HG03175 (cell line): ENCODE measurements around the gene MBNL1.
A peak's percentile ranks its signal among the peaks of the same experiment; 100 is the strongest.

ENCODE experiments used
- ATAC-seq: cut with Tn5 transposase; IDR thresholded peaks from one replicate; pipeline ENCODE4 v1.9.1; 2021; ENCODE audit warnings: mild to moderate bottlenecking, moderate library complexity; ENCODE audit not compliant: unreplicated experiment

MBNL1 gene, protein sequence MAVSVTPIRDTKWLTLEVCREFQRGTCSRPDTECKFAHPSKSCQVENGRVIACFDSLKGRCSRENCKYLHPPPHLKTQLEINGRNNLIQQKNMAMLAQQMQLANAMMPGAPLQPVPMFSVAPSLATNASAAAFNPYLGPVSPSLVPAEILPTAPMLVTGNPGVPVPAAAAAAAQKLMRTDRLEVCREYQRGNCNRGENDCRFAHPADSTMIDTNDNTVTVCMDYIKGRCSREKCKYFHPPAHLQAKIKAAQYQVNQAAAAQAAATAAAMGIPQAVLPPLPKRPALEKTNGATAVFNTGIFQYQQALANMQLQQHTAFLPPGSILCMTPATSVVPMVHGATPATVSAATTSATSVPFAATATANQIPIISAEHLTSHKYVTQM

GRCh38 chr3:152268555-152269055, at the start of gene MBNL1:
Gene MBNL1 (plus strand): TSS chr3:152268929. CDS start chr3:152300194, 31,265 bp downstream.
- peak; percentile 74 for ATAC-seq

- ATAC-seq = no peak
These were observed 49.5 kb upstream of the MBNL1 start for GRCh38 chr3:152219216-152219615.

GRCh38 chr3:152219769-152220255, 48.9 kb upstream of the MBNL1 start:
- no peak for ATAC-seq

DNA sequence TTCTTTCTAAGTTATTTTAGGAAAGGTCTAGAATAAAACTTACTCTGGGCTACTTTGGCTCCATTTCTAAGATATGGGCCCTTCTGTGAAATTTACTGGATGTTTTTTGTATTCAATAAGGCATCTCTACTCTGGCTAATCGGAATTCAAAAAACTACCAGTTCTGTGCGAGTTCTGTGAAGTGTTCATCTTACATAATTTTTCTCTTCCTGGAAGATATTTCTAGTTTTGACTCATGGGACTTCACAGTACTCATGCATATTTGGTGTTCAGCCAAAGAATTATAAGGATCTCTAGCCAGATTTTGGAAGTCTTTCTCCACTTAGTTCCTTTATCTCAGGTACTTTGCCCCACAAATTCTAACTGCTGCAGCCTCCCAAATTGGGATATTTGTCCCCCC, 46.4 kb upstream of the MBNL1 start:
- ATAC-seq = no peak

DNA sequence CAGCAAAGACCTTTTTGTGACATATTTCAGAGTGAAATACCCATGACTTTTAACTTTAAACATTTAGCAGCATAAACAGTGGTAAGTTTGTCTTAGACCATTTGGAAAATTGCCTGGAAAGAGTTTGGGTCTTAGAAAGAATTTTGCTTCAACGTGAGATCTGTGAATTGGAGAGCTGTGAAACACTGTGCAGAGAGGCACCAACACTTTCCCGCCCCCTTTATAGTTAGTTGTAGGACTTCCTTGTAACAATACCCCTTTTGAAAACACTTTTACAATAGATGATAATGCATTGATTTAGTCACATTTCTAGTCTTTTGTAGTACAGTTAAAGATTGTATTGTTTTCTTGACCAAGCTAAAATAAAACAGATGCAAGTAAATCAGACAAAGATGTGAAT, 43.5 kb upstream of the MBNL1 start:
- ATAC-seq = no peak

GRCh38 chr3:152226176-152226575, 42.6 kb upstream of the MBNL1 start:
- no peak for ATAC-seq

- ATAC-seq = no peak
These were observed 41.7 kb upstream of the MBNL1 start for GRCh38 chr3:152227027-152227426.

DNA sequence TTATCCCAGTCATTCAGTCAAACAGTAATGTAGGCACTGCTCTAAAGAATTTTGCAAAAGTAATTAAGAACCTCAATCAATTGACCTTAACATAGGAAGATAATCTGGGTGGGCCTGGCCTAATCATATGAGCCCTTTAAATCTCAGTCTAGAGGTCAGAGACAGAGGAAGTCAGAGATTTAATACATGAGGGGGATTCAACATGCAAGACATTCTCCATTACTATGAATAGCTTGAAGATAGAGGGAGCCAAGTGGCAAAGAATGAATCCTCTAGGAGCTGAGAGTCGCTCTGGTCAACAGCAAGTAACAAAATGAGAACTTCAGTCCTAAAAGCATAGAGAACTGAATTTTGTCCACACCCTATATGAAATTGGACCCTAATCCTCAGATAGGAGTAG, 39.0 kb upstream of the MBNL1 start:
- ATAC-seq = no peak

DNA sequence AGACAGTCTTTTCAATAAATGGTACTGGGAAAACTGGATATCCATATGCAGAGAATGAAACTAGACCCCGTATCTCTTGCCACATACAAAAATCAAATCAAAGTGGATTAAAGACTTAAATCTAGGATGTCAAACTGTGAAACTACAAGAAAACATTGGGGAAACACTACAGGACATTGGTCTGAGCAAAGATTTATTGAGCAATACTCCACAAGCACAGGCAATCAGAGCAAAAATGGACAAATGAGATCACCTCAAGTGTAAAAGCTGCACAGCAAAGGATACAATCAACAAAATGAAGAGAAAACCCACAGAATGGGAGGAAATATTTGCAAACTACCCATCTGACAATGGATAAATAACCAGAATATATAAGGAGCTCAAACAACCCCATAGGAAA, 38.4 kb upstream of the MBNL1 start:
- no peak for ATAC-seq

GRCh38 chr3:152232001-152232400, 36.7 kb upstream of the MBNL1 start:
- no peak for ATAC-seq

DNA sequence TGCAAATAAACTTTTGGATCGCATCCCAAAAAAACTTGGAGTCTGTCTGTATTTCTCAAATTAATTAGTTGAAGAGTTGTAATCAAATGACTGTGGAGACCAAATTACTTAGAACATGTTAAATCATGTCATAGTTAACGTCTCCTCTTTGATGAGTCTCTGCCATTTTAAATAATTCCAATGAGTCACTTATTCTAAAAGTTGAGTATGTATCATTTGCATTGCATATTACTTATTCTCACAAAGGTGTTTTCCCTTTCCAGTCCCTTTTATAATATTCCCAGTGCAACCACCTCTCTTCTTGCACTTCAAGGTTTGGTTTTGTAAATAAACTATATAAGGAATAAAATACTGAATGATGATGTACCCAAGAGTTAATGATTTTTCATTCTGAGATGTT, 36.0 kb upstream of the MBNL1 start:
- no peak for ATAC-seq

DNA sequence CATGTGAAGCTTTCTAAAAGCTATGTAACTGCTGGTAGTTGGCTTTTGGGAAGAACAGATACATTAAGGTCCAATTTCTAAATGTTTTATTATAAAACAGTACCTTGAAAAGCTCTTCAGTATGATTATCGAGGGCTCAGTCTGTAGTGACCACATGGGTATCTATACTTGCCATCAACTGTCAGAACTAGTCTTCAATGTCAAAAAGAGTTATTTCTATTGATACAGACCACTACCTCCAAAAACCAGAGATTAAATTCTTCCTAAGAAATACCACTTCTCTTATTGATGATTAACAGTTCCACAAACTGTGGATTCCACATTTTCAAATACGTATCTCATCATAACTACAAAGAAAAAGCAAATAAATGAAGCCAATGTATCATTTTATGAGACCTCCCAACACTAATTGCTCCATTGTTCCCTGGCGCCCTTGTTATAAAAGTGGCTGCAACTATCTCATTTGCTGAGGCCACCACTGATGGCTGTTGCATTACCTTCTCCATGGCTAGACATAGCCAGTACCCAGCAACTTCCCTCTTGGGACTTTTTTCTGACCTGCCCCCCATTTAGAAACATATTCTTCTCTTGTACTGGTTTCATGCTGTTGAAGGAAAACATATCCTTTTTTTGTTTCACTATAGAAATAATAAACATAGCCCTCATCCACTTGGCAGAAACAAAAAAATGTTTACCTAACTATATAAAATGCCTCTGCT, 33.9 kb upstream of the MBNL1 start:
- no peak for ATAC-seq

- ATAC-seq = peak; percentile 60
These were observed 32.9 kb upstream of the MBNL1 start for GRCh38 chr3:152235709-152236298.

- ATAC-seq = no peak
These were observed 32.0 kb upstream of the MBNL1 start for GRCh38 chr3:152236716-152237115.

DNA sequence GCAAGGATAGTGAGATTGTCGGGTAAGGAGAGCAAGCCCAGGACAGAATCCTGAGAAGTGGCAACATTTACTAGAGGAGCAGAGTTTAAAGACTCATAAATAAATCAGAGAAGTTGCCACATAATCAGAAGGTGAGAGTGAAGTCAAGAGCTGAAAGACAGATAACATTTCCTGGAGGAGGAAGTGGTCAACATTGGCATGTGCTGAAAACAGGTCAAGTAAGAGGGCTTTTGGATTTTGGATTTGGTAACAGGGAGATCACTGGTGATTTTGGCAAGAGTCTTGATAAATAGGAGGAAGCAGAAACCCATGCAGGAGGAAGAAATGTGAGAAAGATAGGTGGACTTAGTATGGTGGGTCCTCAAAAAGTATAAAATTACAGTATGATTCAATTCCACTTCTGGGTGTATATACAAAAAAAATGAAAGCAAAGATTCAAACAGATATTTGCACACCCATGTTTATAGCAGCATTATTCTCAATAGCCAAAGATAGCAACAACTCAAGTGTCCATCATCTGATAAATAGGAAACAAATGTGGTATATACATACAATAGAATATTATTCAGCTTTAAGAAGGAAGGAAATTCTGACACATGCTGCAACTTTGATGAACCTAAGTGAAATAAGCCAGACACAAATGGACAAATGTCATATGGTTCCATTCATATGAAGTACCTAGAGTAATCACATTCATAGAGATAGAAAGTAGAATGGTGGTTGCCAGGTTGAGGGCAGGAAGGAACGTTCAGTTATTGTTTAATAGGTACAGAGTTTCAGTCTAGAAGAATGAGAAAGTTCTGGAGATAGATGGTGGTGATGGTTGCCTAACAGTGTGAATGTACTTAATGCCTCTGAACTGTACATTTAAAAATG, 27.3 kb upstream of the MBNL1 start:
- ATAC-seq = peak; percentile 70

- ATAC-seq = peak; percentile 68
These were observed 25.4 kb upstream of the MBNL1 start for GRCh38 chr3:152243301-152243711.

- ATAC-seq = peak; percentile 42
These were observed 24.8 kb upstream of the MBNL1 start for GRCh38 chr3:152243721-152244516.

GRCh38 chr3:152244517-152244888, 24.2 kb upstream of the MBNL1 start:
- ATAC-seq = no peak

DNA sequence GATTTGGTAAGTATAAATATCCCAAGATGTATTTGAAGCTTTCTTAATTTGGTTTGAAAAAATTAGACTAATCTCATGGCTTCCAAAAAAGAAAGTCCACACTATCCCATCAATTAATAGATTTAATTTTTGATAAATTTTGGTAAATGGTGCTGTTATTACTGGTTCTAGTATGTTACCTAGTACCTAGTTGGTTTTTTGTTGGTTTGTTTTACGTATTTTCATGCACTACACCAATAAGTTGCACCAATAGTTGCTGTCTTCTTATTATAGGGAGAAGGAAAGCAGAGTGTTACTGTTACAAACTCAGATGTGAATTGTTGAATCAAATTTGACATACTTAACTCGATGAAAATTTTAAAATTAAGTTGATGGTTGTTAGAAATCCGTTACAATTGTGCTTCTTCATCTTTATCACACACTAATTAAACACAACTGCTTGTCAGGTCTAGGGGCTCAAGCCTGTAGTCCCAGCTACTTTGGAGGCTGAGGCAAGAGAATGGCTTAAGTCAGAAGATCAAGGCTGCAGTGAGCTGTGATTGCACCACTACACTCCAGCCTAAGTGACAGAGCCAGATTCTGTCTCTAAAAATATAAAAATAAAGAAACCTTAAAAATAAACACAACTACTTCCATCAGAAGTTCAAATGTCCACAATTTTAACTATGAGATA, 23.1 kb upstream of the MBNL1 start:
- ATAC-seq = no peak
